Epithelial cell of esophagus (primary cell): Measurements from ENCODE around the gene SPIRE2.

Experiments
- DNase-seq: peaks from one replicate; pipeline ENCODE4 v3.0.0; 2010; ENCODE audit warnings: low read depth
- H3K4me3 ChIP-seq: 2 replicates; pipeline ENCODE4 v1.5.1; 2011; ENCODE audit warnings: mild to moderate bottlenecking, low read length, control low read depth
- CTCF ChIP-seq: IDR thresholded peaks from 2 replicates; pipeline ENCODE4 v1.5.1; 2011; ENCODE audit warnings: low read depth, mild to moderate bottlenecking, low read length, control low read depth, inconsistent platforms; ENCODE audit not compliant: insufficient read depth; ENCODE audit errors: missing control alignments

SPIRE2 gene

GRCh38 chr16:89837014-89837546 lies 8.8 kb downstream of the SPIRE2 start:
- no peak overlapping the region for H3K4me3 ChIP-seq
- no peak for DNase-seq
- no peak for TF ChIP-seq CTCF

- no peak for TF ChIP-seq CTCF
- no peak overlapping the region for H3K4me3 ChIP-seq
- DNase-seq = no peak
These were observed 13.0 kb downstream of the SPIRE2 start for GRCh38 chr16:89841275-89841674.

GRCh38 chr16:89842471-89843408 lies 14.5 kb downstream of the SPIRE2 start:
- DNase-seq = no peak
- H3K4me3 ChIP-seq = no peak overlapping the region
- no peak for TF ChIP-seq CTCF

- no peak for DNase-seq
- TF ChIP-seq CTCF = no peak
- no peak overlapping the region for H3K4me3 ChIP-seq
These were observed 15.4 kb downstream of the SPIRE2 start for GRCh38 chr16:89843409-89844350.

- no peak for DNase-seq
- no peak overlapping the region for H3K4me3 ChIP-seq
- no peak for TF ChIP-seq CTCF
These were observed 16.6 kb downstream of the SPIRE2 start for GRCh38 chr16:89844739-89845339.

- no peak for DNase-seq
- H3K4me3 ChIP-seq = no peak overlapping the region
- TF ChIP-seq CTCF = no peak
These were observed 17.1 kb downstream of the SPIRE2 start for GRCh38 chr16:89845417-89845816.
